GM18499 (cell line): ENCODE data around the gene CADM4.
"Not testable (repeated sequence)": the region's sequence is repeated elsewhere in the genome, so short reads cannot be mapped to it uniquely, and the experiment has no call there.

Experiments
- ATAC-seq: cut with Tn5 transposase; IDR thresholded peaks from one replicate; pipeline ENCODE4 v1.9.1; 2021; ENCODE audit warnings: moderate number of reproducible peaks; ENCODE audit not compliant: insufficient read depth, unreplicated experiment

Gene CADM4

DNA sequence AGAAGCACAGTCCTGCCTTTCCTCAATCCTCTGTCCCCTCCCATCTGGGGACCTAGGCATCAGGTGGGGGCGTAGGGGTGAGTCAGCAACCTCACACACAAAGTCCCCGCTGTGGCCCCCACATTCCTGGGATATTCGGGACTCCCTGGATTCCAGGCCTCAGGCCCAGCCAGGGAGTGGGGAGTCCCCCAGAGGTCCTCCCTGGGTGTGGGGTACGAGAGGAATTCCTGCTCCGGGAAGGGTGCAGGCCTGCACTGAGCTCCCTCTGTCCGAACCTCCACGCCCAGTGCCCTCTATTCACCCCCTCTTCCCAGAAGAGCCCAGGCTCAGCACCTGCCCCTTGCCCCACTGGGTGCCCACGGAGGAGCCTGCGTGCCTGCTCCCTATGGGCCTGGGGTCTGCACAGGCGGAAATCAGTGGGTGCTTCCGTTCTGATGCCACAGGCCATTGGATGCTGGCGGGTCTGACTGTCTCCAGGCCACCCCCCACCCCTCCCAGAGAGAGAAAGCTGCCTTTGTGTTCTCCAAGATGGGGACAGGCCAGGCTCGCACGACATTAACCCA, 3.4 kb downstream of the CADM4 start:
- ATAC-seq: no peak

DNA sequence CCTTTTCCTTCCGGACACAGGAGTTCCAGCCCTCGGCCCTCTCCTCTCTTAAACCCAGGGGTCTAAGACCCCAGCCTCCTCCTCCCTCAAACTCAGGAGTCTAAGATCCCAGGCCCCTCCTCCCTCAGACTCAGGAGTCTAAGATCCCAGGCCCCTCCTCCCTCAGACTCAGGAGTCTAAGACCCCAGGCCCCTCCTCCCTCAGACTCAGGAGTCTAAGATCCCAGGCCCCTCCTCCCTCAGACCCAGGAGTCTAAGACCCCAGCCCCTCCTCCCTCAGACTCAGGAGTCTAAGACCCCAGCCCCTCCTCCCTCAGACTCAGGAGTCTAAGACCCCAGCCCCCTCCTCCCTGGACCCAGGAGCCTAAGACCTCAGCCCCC, 4.1 kb downstream of the CADM4 start:
- ATAC-seq: not testable (repeated sequence)

DNA sequence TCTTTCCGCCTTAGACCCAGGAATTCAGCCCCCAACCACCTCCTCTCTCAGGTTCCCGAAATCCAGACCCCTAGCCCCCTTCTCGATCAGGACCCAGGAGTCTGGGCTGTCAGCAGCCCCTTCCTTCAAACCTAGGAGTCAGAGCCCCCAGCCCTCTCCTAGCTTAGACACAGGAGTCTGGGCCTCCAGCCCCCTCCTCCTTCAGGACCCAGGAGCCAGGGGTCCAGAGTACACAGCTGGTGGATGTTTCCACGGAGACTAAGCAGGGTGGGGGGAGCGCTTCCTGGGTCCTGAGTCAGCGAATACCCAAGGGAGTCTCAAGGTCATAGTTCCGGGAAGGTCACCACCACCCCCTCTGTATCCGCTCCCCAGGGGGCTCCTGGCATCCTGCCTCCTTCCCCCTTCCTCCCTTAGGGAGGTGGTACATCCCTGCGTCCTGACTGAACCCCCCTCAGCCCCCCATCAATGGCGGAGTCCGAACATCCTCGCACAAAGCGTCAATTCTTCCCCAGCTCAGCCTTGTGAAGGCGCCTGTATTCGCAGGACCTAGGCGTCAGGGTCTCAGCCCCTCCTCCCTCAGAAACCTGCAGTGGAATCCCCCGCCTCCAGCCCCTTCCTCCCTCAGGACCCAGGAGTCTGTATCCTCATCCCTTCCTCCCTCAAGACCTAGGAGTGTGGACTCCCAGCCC, 4.6 kb downstream of the CADM4 start:
- ATAC-seq: no peak

DNA sequence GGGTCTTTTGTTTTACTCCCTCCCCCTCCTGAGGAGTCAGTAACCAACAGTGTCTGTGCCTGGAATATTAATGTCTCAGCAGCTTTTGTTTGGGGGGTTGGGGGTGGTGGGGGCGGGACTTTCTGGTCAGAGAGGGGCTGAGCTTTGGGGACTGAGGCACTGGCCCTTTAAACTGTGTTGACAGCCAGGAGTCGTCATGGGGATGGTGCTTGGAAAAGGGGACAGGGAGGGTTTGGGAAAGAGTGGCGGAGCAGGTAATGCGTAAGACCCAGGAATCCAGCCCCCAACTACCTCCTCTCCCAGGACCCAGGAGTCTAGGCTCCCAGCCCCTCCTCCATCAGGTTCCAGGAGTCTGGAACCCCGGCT, 5.2 kb downstream of the CADM4 start:
- no peak for ATAC-seq

DNA sequence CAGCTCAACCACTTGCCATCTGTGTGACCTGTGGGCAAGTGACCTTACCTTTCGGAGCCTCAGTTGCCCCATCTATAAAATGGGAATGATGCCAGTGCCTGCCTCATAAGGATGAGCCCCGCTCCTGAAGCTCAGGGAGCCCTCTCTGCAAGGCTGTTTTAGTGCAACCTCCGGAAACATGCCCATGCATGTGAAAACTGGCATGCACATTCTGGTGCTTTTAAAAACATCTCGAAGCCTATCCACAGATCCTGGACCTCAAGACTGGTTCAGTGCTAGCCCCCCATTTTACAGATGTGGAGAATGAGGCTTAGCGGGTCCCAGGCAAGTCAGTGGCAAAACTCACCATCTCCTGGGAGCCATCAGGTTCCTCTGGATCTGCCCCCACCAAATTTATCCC, 5.6 kb downstream of the CADM4 start:
- no peak for ATAC-seq

DNA sequence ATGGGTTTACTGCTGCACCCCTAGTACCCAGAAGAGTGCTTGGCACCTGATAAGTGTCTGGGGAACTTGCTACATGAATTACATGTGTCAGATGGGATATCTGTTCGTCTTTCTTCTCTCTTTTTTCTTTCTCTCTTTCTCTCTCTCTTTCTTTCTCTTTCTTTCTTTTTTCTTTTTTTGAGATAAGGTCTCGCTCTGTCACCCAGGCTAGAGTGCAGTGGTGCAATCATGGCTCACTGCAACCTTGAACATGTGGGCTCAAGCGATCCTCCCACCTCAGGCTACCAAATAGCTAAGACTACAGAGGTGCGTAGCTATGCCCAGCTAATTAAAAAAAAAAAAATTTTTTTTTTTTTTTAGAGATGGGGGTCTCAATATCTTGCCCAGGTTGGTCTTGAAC, 6.1 kb downstream of the CADM4 start:
- no peak for ATAC-seq

DNA sequence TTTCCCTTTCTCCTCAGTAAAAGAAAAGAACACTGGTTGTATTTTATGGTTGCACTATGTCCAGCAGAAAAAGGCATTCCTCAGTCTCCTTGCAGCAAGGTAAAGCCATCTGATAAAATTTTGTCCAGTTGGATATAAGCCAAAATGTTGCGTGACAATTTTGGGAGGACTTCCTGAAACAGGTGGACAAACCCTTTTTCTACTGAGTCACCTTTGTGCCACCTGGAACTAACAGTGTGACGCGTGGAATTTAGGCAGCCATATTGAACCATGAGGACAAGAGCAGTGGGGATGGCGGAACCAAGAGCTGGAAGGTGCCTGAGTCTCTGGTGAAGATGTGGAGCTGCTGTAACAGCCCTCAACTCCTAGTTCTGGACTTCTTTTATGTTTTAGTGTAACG, 8.2 kb downstream of the CADM4 start:
- no peak for ATAC-seq

DNA sequence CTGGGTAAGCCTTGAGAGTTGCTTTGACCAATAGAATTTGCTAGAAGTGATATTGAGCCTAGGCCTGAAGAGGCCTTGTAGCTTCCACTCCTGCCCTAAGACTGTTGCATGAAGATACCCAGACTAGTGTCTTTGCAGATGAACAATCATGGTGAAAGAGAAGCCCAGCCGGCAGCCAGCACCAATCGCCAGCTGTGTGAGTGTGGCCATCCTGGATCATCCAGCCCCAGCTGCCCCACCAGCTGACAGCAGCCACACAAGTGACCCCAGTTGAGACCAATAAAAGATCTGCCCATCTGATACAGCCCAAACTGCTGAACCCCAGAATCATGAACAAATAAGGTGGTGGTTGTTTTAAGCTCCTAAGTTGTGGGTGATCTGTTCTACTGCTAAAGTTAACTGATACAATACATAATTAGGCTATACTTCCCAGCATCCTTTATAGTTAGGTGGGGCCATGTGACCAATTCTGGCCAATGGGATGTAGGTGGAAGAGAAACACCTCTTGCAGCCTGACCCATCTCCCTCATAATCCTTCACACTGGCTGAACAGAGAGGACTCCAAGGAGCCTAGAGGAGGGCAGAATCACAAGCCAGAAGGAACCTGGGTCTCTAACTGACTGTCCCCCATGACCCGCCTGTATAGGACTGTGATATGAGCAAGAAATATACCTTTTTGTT, 10.9 kb downstream of the CADM4 start:
- ATAC-seq: no peak

DNA sequence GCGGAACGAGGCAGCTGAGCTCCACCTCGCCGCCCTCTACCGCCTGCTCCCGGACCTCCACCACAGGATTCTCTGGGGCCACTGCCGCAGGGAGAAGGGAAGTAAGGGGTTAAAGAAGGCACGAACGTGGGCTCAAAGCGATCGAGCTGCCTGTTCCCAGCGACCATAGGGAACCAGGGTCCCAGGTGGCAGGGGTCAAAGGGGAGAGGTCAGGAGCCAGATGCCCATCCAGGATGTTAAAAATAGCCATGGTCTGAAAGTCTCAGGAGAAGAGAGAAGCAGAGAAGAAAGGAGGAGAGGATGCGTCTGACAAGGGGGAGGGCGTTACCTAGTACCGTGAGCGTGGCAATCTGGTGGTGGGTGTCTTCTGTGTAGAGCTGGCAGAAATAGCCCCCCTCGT, 12.8 kb downstream of the CADM4 start:
- no peak for ATAC-seq

DNA sequence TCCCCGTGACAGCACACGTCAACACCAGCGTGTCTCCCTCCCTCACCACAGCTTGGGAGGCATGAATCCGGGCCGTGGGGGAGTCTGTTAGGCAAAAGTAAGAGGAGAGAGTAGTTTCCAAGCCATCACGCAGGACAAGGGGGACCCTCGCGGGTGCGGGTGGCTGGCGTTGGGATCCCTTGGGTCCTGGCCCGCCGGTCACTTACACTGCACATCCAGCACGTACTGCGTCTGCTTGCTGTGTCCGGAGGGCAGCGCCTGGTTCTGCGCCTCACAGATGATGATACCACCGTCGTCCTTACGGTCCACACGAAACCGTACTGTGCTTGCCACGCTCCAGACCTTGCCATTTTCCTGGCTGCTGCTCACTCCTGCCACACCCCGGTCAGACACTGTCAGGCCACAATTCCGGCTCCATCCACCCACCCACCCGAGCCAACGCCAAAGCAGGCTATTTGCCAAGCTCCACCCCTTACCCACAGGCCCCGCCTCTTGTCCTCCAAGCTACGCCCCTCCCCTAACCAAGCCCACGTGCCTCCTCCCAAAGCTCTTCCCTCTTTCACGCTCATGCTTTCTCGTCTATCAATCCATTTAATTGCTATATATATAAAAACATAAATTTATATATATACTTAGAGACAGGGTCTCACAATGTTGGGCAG, 13.6 kb downstream of the CADM4 start:
- ATAC-seq: no peak

DNA sequence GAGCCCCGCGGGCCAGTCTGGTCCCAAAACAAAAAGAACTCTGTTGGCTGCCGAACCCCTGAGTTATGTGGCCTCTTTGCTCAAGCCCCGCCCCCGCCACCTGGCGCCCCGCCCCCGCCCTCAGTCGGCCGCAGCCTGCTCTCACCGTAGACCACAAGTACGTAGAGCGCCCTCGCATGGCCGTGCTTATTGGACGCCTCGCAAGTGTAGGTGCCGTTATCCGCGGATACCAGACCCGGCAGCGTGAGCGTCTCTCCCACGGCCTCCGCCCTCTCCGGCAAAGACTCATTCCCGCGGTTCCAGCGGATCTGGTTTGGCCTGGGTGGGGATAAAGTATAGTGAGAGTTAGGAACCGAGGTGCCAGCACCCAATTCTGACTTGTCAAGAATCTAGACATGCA, 14.7 kb downstream of the CADM4 start:
- ATAC-seq: no peak

DNA sequence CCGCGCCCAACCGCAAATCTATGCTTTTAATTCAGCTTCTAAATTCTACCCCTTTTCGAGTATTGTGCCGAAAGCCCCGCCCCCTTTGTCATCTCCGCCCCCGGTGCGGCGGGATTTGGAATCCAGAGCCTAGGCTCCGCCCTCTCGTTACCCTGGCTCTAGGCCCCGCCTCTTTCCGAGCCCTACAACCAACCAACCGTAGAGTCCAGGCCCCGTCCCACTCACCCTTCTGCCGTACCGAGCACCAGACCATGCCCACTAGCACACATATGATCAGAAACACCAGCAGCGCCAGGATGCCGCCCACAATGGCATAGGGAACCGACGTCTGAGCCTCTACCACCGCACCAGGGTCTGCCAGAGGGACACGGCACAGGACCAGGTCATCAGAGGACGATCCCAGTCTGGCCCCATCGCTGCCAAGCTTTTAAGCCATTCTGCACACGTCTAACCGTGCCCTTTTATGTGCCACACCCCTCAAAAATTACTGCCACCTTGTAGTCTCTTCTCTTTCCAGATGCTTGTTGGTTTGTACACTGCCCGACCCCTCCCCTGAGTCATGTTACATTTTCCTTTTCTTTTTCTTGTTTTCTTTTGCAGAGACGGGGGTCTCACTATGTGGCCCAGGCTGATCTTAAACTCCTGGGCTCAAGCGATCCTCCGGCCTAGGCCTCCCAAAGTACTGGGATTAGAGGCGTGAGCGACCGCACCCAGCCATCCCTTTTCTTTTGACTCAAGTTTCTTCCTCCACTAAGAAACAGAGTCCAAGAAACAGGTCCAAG, 15.6 kb downstream of the CADM4 start:
- no peak for ATAC-seq

DNA sequence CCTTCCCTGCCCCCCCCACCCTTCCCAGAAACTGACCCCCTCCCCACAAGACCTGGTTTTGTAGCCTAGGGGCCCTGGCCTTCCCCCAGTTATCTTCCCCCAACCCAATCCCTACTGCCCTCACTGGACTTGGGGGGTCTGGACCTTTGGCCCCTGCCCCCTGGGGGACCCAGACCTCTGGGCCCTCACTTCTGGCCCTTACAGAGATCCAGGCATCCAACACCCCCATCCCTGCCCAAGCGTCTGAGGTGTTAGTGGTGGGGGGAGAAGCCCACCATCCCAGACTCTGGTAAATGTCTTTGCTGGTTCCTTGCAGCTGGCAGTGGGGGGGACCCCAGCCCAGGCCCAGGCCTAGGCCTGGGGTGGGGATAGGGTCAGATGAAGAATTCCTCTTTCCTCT, 16.7 kb downstream of the CADM4 start:
- no peak for ATAC-seq

DNA sequence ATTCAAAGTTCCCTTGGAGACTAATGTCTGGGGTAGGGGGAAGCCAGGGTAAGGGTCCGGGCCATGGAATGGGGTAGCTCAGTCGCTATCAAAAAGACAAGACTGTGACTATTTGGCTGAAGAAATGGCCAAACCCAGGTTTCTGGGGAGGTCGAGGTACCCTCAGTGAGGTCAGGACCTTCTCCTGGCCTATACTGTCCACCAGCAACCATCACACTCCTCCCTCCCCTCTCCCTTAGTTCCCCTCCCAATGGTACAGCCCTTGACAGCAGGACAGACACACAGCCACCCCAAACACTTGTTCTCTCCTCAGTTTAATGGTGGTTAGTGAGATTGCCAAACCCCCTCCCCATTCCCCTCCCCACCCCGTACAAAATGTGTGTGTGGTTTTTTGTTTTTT, 17.6 kb downstream of the CADM4 start:
- no peak for ATAC-seq

DNA sequence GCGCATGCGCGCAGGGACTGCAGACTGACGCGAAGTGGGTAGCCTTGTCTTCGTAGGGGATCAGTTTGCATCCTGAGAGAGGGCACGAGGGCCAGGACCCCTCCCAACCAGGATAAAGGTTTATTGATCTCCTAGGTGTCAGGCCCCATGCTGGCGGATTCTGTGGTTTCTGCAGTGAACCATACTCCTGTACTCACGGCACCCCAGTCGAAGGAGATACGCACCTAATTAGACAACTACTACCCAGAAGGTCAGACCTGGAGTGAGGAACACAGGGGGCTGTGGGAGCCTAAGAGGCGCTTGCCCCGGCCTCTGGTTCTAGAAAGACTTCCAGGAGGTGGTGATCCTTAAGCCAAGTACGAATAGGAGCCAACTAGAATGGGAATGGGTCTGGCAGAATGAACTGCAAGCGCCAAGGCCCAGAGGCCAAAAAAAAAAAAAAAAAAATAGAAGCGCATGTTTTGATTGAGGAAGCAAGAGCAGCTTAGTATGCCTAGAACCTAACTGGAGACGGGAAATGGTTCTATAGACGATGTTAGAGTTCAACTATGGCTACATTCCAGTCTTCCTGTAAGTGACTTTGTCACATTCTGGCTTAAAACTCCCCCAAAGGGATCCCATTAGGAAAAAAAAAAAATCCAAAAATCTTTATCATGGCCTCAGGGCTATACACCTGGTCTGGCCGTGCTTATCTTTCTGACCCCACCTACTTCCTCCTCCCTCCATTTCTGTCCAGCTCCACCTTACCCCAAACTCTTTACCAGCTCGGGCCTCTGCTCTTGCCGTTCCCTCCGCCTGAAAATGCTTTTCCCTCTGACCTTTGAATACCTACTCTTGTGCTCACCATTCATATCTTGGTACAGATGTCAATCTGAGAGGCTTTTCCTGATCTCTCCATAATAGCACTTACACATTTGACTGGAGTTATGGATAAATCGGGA, 19.3 kb downstream of the CADM4 start:
- no peak for ATAC-seq

DNA sequence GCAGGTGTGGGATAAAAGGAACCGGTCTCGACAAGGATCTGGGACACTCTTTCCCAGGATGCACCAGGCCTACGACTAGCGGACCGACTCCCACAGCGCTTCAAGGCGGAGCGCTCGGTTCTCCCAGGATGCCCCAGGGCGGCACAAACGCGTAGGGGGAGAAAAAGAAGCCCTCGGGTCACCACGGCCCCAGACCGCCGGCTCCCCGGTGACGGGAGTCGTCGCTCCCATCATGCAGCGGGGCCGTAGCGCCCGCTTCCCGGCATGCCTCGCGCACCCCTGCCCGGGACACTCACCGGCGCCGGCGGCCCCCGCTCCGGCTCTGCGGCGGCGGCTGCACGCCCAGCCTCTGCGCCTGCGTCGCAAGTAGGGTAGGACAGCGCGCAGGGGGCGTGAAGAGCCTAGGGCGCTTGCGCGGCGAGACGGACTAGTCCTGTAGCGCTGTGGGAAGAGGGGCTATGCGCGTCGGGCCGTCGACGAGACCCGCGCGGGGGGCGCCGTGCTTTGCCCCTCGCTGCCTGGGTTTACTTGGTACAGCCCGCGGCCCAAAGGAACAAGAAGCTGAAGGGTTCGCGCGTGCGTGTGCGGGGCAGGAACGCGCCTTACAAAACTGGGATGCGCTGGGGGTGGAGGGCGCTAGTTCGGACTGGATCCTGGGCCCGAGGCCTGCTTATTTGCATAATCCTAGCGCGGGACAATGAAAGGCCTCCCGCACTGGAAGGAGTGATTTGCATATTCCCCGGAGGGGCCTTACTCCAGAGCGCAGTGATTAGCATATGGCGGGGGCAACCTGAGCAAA, 20.2 kb downstream of the CADM4 start, which contains the start of gene ZNF428:
TSS of gene ZNF428 (minus strand) at position 368 of the 799 bp plus-strand sequence. CDS start 5,325 bp downstream, outside the sequence.
- ATAC-seq: peak; percentile 37

DNA sequence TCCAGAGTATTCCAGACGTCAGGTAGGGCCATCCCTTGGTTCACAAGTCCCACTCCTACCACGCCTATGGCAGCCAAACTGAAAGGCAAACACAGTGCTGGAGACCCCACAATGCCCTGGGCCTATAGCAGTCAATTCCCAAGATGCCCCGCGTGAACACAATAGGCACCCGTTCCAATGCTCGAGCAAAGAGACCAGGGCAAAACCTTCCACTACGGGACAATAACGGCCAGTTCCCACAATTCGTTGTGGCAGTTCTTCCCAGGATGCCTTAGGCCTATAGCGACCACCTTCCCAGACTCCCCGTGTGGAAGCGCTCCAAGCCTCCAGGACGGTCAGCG, 20.8 kb downstream of the CADM4 start:
- peak; percentile 10 for ATAC-seq

DNA sequence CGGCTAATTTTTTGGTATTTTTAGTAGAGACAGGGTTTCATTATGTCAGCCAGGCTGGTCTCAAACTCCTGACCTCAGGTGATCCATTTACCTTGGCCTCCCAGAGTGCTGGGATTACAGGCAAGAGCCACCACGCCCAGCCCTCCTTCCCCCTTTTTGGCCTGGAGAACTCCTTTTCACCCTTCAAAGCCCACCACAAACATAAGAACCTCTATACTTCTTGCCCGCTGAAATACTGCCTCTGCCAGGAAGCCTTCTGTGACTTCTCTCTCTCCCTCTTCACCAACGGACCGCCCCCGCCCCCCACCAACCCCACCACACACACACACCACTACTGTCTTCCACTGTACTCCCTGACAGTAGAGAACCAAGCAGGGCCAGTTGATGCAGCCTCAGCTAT, 22.7 kb downstream of the CADM4 start:
- no peak for ATAC-seq

DNA sequence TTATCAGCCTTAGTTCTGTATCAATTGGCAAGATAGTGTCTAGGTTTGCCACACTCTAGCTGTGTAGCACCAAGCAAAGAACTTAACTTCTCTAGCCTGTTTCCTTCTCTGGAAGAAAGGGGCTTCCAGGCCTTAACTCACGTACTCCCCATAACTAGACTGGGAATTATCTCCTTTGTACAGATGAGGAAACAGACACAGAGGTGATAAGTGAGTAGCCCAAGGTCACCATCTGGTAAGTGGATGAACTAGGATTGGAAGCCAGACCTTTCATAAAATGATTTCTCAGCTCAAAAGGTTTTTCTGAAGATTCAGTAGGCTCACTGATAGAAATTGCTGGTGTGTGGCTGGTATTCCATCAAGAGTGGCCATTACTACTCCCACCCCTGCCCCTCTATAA, 23.3 kb downstream of the CADM4 start:
- no peak for ATAC-seq
